ENCODE measurements around the gene PDGFD.

PDGFD gene

DNA sequence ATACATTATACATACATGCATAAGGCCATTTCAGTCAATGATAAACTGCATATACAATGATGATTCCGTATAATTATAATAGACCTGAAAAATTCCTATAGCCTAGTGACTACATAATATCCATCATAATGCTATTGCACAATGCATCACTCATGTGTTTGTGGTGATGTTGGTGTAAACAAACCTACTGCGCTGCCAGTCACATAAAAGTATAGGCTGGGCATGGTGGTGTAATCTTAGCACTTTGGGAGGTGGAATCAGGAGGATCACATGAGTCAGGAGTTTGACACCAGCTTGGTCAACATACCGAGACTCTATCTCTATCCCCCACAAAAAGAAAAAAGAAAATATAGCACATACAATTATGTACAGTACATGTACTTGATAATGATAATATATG, 291.2 kb downstream of the PDGFD start:
- DNase-seq: no peak

DNA sequence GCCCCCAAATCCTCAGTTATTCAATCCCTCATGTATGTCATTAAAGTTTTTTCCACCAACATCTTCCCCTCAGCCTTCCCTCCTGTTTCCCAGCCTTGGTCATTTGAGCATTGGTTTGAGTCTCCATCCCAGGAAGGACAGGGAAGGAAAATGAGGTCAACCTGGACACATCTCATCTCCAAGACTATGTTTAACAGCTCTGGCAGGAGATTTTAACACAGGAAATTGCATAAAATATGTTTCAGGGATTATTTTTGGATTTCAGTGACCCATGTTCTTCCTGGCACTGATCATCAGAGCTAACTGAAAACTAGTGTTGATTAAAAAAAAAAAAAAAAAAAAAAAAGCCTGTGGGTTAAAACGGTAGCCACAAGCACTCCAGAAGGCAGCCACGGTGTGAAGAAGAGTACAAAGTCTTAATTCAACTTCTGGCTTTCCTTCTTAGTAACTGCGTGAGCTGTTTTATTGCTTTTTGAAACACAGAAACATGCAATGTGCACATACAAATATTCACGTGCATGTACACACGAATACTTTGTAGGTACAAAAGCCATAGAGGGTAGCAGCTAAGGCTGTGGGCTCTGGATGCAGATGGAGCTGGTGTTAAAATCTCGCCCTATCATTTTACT, 291.9 kb downstream of the PDGFD start:
- DNase-seq: no peak

DNA sequence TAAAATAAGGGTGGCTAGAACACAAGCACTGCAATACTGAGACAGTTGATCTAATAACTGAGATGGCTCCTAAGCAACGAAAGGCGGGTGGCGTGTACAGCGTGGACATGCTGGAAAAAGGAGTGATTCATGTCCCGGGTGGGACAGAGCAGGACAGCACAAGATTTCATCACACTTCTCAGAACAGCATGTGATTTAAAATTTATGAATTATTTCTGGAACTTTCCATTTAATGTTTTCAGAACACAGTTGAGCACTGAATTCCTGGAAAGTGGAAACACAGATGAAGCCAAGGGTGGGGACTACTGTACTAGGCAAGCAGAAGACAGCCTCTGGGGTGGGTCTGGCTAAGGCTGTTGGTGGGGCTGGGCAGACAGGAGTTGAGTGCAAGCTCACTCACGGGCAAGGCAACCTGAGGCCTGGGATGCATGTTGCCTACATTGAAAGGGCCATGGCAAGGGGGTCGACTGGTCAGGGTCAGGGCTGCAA, 293.1 kb downstream of the PDGFD start:
- DNase-seq: no peak

DNA sequence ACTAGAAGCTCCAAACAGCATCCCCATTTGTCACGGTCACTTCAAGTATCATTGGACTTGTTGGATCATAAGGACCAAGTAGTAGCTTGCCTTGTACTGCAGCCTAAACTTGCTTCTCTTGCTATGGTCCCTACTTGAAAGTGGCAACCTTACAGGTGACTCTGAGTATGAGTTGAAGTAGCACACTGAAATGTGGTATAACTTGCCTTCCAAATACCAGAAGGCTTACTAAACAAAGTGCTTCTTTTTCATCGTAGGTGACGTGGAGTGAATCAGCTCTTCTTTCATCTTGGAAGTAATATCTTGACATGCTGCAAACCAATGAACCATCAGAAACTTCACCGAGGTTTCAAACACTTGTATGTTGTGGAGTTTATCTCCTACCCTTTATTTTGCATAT, 296.5 kb downstream of the PDGFD start:
- DNase-seq: no peak

DNA sequence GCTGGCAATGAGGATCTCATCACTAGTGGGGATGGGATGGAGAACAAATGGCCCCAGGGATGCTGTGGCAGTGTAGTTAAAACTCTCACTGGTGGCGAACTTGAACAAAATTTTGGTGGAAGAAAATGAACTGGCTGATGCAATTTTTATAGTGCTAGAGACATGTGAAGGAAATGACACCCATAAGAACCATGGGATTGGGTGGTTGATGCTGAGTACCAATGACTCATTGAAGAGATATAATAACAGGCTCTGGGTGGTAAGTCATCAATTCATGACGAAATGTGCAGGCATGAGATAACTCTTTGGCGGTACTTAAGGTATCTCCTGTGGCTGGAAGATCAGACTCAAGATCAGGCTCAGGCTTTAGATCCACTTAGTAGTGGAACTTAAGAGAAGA, 300.4 kb downstream of the PDGFD start:
- no peak for DNase-seq

DNA sequence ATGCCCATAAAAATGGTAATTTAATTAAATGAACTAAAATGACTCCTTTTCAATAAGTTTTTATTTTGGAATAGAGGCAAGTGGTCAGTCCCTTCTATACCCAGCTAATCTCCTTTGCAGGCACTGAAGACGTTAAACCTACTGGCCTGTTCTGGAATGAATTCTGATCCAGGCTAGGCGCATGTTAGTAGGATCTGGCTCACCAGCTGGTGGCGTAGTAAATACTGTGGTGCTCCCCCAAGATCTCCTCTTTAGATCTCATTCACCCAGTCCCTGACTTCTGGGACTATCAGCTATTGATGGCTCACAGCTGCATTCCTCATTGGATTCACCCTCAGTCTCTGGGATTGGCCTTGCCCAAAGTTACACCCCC, 301.2 kb downstream of the PDGFD start:
- no peak for DNase-seq

DNA sequence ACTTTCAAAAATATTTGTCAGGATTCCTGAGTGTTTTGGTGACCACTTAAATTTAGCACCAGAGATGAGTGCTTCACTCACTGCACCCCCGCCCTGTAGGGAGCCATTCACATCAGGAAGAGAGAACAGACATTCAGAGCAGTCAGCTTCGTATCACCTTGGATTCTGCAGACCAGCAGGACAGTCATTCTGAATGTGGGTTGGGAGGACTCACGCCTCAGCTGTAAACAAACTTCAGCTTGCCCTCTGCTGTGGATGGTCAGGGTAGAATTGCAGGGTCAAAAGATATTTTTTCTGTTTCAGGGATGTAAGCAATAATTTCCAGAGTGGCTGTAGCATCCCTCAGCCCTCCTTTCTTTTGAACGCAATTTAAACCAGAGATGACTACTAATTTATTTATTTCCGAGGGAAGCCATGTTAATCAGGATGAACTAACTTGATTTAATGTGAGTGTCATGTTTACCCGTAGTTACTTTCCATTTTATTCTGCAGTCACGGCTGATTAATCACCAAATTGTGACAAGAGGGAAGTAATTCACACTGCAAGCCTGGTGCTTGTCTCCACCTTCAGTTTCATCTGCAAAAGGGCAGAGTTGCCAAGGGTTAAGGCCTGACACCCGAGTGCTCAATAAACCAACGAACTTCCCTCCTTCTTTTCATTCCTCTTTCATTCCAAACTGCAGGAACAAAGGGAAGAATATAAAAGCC, 301.7 kb downstream of the PDGFD start:
- DNase-seq: no peak
